GM23338 (cell line): ENCODE data around the gene GGT6. TPM values are rescaled to one million over a fixed set of nuclear protein-coding genes. Genes with fewer than 3 reads are reported as not detected.

Experiments used
- ATAC-seq: fragments of 200-7000 bp; cut with Tn5 transposase; 3 replicates; pipeline ENCODE4 v1.9.1; 2020
- DNase-seq: peaks from one replicate; pipeline ENCODE4 v3.0.0-alpha.2; 2015; ENCODE audit warnings: low spot score
- H2AFZ ChIP-seq: fragments of 200-600 bp; sonication (generic); 2 replicates; pipeline ENCODE4 v1.8.0; 2016; ENCODE audit warnings: antibody characterized with exemption, mild to moderate bottlenecking, moderate library complexity
- H3F3A ChIP-seq: fragments of 200-600 bp; sonication (generic); replicated peaks from 2 replicates; pipeline ENCODE4 v1.8.0; 2017; ENCODE audit warnings: antibody characterized with exemption, mixed run types, low read depth
- H3K27ac ChIP-seq: fragments of 200-600 bp; sonication (generic); 2 replicates; pipeline ENCODE4 v1.6.1; 2016; ENCODE audit warnings: low read depth
- H3K27me3 ChIP-seq: fragments of 200-600 bp; sonication (generic); 2 replicates; pipeline ENCODE4 v1.8.0; 2016; ENCODE audit warnings: mild to moderate bottlenecking, mixed run types, moderate library complexity; ENCODE audit not compliant: insufficient read depth
- H3K36me3 ChIP-seq: fragments of 200-600 bp; sonication (generic); 2 replicates; pipeline ENCODE4 v1.8.0; 2016; ENCODE audit warnings: mild to moderate bottlenecking; ENCODE audit not compliant: insufficient read depth
- H3K4me1 ChIP-seq: fragments of 200-600 bp; sonication (generic); 2 replicates; pipeline ENCODE4 v1.8.0; 2016; ENCODE audit warnings: mild to moderate bottlenecking, moderate library complexity; ENCODE audit not compliant: insufficient read depth
- H3K4me2 ChIP-seq: fragments of 200-600 bp; sonication (generic); 2 replicates; pipeline ENCODE4 v1.7.1; 2017; ENCODE audit warnings: mixed run types
- H3K4me3 ChIP-seq: fragments of 200-600 bp; sonication (generic); 2 replicates; pipeline ENCODE4 v1.6.1; 2016; ENCODE audit warnings: mixed run types
- H3K79me2 ChIP-seq: fragments of 200-600 bp; sonication (generic); replicated peaks from 2 replicates; pipeline ENCODE4 v1.8.0; 2017; ENCODE audit warnings: mild to moderate bottlenecking; ENCODE audit not compliant: insufficient read depth
- H3K9me2 ChIP-seq: fragments of 200-600 bp; sonication (generic); 2 replicates; pipeline ENCODE4 v1.8.0; 2017; ENCODE audit not compliant: insufficient read depth
- H4K20me1 ChIP-seq: fragments of 200-600 bp; sonication (generic); replicated peaks from 2 replicates; pipeline ENCODE4 v1.8.0; 2017; ENCODE audit warnings: mild to moderate bottlenecking; ENCODE audit not compliant: insufficient read depth
- H3K27ac Mint-ChIP-seq: 2 replicates; pipeline ENCODE4 v1.8.0; 2020; ENCODE audit warnings: inconsistent platforms, mild to moderate bottlenecking, moderate library complexity, mixed read lengths
- H3K27me3 Mint-ChIP-seq: 3 replicates; pipeline ENCODE4 v1.8.0; 2022; ENCODE audit warnings: low read depth, mild to moderate bottlenecking, moderate library complexity, mixed read lengths, inconsistent platforms; ENCODE audit not compliant: insufficient read depth, poor library complexity
- H3K36me3 Mint-ChIP-seq: 3 replicates; pipeline ENCODE4 v1.8.0; 2021; ENCODE audit warnings: low read depth, mild to moderate bottlenecking, inconsistent platforms, moderate library complexity, mixed read lengths
- H3K4me1 Mint-ChIP-seq: 3 replicates; pipeline ENCODE4 v1.8.0; 2020; ENCODE audit warnings: mild to moderate bottlenecking, inconsistent platforms, mixed read lengths
- H3K4me3 Mint-ChIP-seq: 3 replicates; pipeline ENCODE4 v1.8.0; 2021; ENCODE audit warnings: moderate library complexity, mild to moderate bottlenecking, inconsistent platforms, mixed read lengths
- H3K9me3 Mint-ChIP-seq: 3 replicates; pipeline ENCODE4 v1.8.0; 2020; ENCODE audit warnings: moderate library complexity, mild to moderate bottlenecking, inconsistent platforms, mixed read lengths
- CREB1 ChIP-seq: fragments of 250-450 bp; sonication (Bioruptor Pico); IDR thresholded peaks from 2 replicates; pipeline ENCODE4 v1.5.0; 2020; ENCODE audit warnings: low read depth, mild to moderate bottlenecking, moderate library complexity
- EZH2 ChIP-seq: fragments of 200-600 bp; sonication (generic); IDR thresholded peaks from one replicate; pipeline ENCODE4 v1.8.0; 2017; ENCODE audit warnings: antibody characterized with exemption, mild to moderate bottlenecking, low read depth; ENCODE audit not compliant: unreplicated experiment
- EZH2phosphoT487 ChIP-seq: fragments of 200-600 bp; sonication (generic); IDR thresholded peaks from one replicate; pipeline ENCODE4 v1.8.1; 2018; ENCODE audit warnings: antibody characterized with exemption; ENCODE audit not compliant: unreplicated experiment
- JUNB ChIP-seq: IDR thresholded peaks from one replicate; pipeline ENCODE4 v1.6.1; 2016; ENCODE audit warnings: antibody characterized with exemption; ENCODE audit not compliant: unreplicated experiment
- NANOG ChIP-seq: IDR thresholded peaks from 2 replicates; pipeline ENCODE4 v1.6.1; 2016; ENCODE audit warnings: antibody characterized with exemption, borderline replicate concordance
- POLR2AphosphoS5 ChIP-seq: IDR thresholded peaks from 2 replicates; pipeline ENCODE4 v1.6.1; 2016; ENCODE audit warnings: antibody characterized with exemption, low read depth
- STAT1 ChIP-seq: IDR thresholded peaks from one replicate; pipeline ENCODE4 v1.6.1; 2016; ENCODE audit warnings: antibody characterized with exemption; ENCODE audit not compliant: unreplicated experiment
- ZNF114 ChIP-seq: fragments of 250-450 bp; sonication (Bioruptor Pico); IDR thresholded peaks from 2 replicates; pipeline ENCODE4 v1.5.0; 2020; ENCODE audit warnings: mild to moderate bottlenecking, moderate library complexity
- ZNF331 ChIP-seq: fragments of 250-450 bp; sonication (Bioruptor Pico); IDR thresholded peaks from 2 replicates; pipeline ENCODE4 v1.5.0; 2020; ENCODE audit warnings: low read depth, mild to moderate bottlenecking, moderate library complexity
- polyA plus RNA-seq: library from polyadenylated mRNA; unstranded; fragments of >200 nt; fragmentation: Nextera tagmentation; extraction: Ambion mirVana; gene quantifications from 2 replicates; pipeline ENCODE4 v1.2.1, GENCODE V29; 2016
- total RNA-seq: library from RNA; depleted of rRNA; stranded (reverse); fragments of >200 nt; shearing (Covaris generic); gene quantifications from 2 replicates; pipeline ENCODE4 v1.2.3, GENCODE V29; 2014
- TF ChIP-seq, protein P1 (sequence below): IDR thresholded peaks from one replicate; pipeline ENCODE4 v1.6.1; 2018; ENCODE audit warnings: antibody characterized with exemption; ENCODE audit not compliant: unreplicated experiment
- TF ChIP-seq, protein P2 (sequence below): IDR thresholded peaks from 2 replicates; pipeline ENCODE4 v1.6.1; 2016; ENCODE audit warnings: antibody characterized with exemption
- TF ChIP-seq, protein P3 (sequence below): fragments of 250-450 bp; sonication (Bioruptor Pico); IDR thresholded peaks from 2 replicates; pipeline ENCODE4 v1.5.0; 2020; ENCODE audit warnings: mild to moderate bottlenecking, moderate library complexity
- TF ChIP-seq, protein P4 (sequence below), 2 experiments: fragments of 200-600 bp in 1 of 2; sonication (generic) in 1 of 2; conservative IDR thresholded peaks; 2 replicates each; pipeline versions ENCODE4 v1.5.1 to v1.6.1; 2016 to 2017; ENCODE audit warnings: antibody characterized with exemption in 2 of 2, low read depth in 2 of 2, mild to moderate bottlenecking in 2 of 2, moderate library complexity in 1 of 2

Gene GGT6
- total and polyA plus RNA-seq, 2 experiments from 2014 or later = 0.24 TPM; not detected in 1

DNA sequence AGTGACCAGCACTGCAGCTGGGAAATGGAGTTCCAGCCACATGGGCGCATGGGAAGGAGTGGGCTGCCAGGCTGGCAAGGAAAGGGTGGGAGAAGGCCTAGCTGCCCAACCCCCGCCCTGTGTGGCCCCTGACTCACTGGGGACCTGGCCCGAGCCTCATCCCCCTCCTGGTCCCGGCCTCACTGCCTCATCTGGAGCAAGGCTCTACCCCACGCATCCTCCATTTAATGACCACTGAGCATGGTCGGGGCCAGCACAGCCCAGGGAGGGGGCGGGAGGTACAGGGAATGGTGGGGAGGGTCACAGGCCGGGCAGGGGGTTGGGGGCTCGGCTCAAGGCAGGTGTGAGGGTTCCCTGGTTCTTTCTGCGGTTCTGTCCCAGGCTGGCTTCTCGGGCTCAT is 45.6 kb downstream of the GGT6 start:
- H3K4me3 ChIP-seq = no peak overlapping the region
- peaks cover 10% of the 10 kb centered on the region for H3K27me3 Mint-ChIP-seq
- H4K20me1 ChIP-seq = no peaks in the 10 kb centered on the region
- no peaks in the 10 kb centered on the region for H3F3A ChIP-seq
- no peak for ATAC-seq
- no peak overlapping the region for H3K4me2 ChIP-seq
- no peaks in the 10 kb centered on the region for H3K79me2 ChIP-seq
- no peak overlapping the region; the same call in 1 of the 2 replicates for H3K27ac Mint-ChIP-seq
- H3K27ac ChIP-seq = no peak overlapping the region
- H3K9me3 Mint-ChIP-seq = no peaks in the 10 kb centered on the region
- H3K27me3 ChIP-seq = no peaks in the 10 kb centered on the region
- no peaks in the 10 kb centered on the region; the same call in 2 of the 3 replicates for H3K36me3 Mint-ChIP-seq
- DNase-seq = no peak
- no peak overlapping the region for H3K4me3 Mint-ChIP-seq
- H3K4me1 ChIP-seq = no peaks in the 10 kb centered on the region
- H3K36me3 ChIP-seq = no peaks in the 10 kb centered on the region
- no peak overlapping the region for H2AFZ ChIP-seq
- TF ChIP-seq, protein P1, sequence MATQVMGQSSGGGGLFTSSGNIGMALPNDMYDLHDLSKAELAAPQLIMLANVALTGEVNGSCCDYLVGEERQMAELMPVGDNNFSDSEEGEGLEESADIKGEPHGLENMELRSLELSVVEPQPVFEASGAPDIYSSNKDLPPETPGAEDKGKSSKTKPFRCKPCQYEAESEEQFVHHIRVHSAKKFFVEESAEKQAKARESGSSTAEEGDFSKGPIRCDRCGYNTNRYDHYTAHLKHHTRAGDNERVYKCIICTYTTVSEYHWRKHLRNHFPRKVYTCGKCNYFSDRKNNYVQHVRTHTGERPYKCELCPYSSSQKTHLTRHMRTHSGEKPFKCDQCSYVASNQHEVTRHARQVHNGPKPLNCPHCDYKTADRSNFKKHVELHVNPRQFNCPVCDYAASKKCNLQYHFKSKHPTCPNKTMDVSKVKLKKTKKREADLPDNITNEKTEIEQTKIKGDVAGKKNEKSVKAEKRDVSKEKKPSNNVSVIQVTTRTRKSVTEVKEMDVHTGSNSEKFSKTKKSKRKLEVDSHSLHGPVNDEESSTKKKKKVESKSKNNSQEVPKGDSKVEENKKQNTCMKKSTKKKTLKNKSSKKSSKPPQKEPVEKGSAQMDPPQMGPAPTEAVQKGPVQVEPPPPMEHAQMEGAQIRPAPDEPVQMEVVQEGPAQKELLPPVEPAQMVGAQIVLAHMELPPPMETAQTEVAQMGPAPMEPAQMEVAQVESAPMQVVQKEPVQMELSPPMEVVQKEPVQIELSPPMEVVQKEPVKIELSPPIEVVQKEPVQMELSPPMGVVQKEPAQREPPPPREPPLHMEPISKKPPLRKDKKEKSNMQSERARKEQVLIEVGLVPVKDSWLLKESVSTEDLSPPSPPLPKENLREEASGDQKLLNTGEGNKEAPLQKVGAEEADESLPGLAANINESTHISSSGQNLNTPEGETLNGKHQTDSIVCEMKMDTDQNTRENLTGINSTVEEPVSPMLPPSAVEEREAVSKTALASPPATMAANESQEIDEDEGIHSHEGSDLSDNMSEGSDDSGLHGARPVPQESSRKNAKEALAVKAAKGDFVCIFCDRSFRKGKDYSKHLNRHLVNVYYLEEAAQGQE = no peak
- TF ChIP-seq, protein P2, sequence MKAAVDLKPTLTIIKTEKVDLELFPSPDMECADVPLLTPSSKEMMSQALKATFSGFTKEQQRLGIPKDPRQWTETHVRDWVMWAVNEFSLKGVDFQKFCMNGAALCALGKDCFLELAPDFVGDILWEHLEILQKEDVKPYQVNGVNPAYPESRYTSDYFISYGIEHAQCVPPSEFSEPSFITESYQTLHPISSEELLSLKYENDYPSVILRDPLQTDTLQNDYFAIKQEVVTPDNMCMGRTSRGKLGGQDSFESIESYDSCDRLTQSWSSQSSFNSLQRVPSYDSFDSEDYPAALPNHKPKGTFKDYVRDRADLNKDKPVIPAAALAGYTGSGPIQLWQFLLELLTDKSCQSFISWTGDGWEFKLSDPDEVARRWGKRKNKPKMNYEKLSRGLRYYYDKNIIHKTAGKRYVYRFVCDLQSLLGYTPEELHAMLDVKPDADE = no peak
- TF ChIP-seq EZH2 (no peak), CREB1 (CRISPR knock-in tag) (no peak), STAT1 (no peak), ZNF114 (no peak), JUNB (no peak), POLR2AphosphoS5 (no peak), NANOG (no peak), EZH2phosphoT487 (no peak), ZNF331 (no peak)
- TF ChIP-seq, protein P3, sequence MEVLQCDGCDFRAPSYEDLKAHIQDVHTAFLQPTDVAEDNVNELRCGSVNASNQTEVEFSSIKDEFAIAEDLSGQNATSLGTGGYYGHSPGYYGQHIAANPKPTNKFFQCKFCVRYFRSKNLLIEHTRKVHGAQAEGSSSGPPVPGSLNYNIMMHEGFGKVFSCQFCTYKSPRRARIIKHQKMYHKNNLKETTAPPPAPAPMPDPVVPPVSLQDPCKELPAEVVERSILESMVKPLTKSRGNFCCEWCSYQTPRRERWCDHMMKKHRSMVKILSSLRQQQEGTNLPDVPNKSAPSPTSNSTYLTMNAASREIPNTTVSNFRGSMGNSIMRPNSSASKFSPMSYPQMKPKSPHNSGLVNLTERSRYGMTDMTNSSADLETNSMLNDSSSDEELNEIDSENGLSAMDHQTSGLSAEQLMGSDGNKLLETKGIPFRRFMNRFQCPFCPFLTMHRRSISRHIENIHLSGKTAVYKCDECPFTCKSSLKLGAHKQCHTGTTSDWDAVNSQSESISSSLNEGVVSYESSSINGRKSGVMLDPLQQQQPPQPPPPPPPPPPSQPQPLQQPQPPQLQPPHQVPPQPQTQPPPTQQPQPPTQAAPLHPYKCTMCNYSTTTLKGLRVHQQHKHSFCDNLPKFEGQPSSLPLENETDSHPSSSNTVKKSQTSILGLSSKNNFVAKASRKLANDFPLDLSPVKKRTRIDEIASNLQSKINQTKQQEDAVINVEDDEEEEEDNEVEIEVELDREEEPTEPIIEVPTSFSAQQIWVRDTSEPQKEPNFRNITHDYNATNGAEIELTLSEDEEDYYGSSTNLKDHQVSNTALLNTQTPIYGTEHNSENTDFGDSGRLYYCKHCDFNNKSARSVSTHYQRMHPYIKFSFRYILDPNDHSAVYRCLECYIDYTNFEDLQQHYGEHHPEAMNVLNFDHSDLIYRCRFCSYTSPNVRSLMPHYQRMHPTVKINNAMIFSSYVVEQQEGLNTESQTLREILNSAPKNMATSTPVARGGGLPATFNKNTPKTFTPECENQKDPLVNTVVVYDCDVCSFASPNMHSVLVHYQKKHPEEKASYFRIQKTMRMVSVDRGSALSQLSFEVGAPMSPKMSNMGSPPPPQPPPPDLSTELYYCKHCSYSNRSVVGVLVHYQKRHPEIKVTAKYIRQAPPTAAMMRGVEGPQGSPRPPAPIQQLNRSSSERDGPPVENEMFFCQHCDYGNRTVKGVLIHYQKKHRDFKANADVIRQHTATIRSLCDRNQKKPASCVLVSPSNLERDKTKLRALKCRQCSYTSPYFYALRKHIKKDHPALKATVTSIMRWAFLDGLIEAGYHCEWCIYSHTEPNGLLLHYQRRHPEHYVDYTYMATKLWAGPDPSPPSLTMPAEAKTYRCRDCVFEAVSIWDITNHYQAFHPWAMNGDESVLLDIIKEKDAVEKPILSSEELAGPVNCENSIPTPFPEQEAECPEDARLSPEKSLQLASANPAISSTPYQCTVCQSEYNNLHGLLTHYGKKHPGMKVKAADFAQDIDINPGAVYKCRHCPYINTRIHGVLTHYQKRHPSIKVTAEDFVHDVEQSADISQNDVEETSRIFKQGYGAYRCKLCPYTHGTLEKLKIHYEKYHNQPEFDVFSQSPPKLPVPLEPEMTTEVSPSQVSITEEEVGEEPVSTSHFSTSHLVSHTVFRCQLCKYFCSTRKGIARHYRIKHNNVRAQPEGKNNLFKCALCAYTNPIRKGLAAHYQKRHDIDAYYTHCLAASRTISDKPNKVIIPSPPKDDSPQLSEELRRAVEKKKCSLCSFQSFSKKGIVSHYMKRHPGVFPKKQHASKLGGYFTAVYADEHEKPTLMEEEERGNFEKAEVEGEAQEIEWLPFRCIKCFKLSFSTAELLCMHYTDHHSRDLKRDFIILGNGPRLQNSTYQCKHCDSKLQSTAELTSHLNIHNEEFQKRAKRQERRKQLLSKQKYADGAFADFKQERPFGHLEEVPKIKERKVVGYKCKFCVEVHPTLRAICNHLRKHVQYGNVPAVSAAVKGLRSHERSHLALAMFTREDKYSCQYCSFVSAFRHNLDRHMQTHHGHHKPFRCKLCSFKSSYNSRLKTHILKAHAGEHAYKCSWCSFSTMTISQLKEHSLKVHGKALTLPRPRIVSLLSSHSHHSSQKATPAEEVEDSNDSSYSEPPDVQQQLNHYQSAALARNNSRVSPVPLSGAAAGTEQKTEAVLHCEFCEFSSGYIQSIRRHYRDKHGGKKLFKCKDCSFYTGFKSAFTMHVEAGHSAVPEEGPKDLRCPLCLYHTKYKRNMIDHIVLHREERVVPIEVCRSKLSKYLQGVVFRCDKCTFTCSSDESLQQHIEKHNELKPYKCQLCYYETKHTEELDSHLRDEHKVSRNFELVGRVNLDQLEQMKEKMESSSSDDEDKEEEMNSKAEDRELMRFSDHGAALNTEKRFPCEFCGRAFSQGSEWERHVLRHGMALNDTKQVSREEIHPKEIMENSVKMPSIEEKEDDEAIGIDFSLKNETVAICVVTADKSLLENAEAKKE = no peak
- TF ChIP-seq, protein P4, sequence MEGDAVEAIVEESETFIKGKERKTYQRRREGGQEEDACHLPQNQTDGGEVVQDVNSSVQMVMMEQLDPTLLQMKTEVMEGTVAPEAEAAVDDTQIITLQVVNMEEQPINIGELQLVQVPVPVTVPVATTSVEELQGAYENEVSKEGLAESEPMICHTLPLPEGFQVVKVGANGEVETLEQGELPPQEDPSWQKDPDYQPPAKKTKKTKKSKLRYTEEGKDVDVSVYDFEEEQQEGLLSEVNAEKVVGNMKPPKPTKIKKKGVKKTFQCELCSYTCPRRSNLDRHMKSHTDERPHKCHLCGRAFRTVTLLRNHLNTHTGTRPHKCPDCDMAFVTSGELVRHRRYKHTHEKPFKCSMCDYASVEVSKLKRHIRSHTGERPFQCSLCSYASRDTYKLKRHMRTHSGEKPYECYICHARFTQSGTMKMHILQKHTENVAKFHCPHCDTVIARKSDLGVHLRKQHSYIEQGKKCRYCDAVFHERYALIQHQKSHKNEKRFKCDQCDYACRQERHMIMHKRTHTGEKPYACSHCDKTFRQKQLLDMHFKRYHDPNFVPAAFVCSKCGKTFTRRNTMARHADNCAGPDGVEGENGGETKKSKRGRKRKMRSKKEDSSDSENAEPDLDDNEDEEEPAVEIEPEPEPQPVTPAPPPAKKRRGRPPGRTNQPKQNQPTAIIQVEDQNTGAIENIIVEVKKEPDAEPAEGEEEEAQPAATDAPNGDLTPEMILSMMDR (conservative IDR thresholded peaks at IDR 0.05; ENCODE audit: low read depth in 2 of 2) = no peak
- peaks cover 7% of the 10 kb centered on the region for H3K4me1 Mint-ChIP-seq
- H3K9me2 ChIP-seq = no peaks in the 10 kb centered on the region
